CD4-positive, alpha-beta T cell treated with Interleukin-15 for 4 hours (primary cell): Measurements from ENCODE around the gene CSN2.
"Not testable (repeated sequence)": the region's sequence is repeated elsewhere in the genome, so short reads cannot be mapped to it uniquely, and the experiment has no call there.

ENCODE experiments used
- DNase-seq: peaks from one replicate; pipeline ENCODE4 v3.0.0-alpha.2; 2020; ENCODE audit warnings: low spot score

The CSN2 gene, protein sequence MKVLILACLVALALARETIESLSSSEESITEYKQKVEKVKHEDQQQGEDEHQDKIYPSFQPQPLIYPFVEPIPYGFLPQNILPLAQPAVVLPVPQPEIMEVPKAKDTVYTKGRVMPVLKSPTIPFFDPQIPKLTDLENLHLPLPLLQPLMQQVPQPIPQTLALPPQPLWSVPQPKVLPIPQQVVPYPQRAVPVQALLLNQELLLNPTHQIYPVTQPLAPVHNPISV

DNA sequence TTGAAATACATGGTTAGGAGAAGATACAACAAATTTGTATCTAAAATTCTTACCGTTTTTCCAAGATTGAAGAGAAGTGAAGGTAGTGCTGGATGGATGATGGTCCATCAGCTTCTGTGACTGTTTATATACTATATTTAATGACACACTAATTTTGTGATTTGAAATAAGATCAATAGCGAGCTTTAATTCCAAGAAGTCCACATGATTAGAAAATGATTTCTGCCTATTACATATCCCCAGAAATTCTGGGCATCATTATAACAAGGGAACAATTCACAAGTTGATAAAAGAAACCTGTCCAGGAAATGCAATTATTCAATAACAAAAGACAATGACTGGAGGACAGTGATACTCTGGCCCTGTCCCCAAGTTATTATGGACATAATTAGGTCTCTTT, at the start of gene CSN2:
Gene CSN2, minus strand, starts transcription at position 101 of the 400 bp plus-strand sequence. CDS start 4,733 bp downstream, outside the sequence.
- no peak for DNase-seq

DNA sequence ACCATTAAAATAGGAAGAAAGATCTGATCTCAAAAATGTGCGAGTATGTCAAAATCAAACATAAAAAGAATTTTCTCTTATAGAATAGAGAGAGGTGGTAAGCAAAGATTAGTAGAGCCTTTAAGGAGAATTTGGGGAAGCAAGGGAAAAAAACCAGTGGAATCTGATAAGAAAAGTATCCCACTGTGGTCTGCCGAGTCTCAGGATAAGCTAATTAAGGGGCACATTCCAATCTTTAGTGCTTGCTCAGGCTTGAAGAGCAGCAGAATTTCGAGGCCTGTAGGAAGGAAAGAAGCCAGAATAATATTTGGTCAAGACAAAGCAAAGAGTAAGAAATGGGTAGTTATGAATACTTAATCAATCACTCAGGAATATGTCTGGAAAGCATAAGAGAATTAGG, 43.2 kb upstream of the CSN2 start:
- no peak for DNase-seq

DNA sequence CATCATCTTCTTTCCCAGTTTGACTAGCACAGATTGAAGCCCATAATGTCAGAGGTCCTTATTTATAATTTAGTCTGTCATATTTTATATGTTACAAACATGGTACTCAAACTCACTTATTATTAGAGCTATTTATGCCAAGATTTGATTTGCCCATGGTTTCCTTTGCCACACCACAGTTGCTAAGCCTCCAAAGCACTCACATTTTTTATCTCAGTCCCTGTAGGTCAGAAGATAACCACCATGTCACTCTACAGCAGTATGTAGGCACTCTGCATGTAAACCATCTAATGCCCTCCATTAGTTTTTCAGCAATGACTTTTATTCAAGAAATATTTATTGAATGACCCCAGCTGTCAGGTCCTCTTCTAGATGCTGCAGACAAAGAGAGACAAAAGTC, 37.0 kb upstream of the CSN2 start:
- no peak for DNase-seq

DNA sequence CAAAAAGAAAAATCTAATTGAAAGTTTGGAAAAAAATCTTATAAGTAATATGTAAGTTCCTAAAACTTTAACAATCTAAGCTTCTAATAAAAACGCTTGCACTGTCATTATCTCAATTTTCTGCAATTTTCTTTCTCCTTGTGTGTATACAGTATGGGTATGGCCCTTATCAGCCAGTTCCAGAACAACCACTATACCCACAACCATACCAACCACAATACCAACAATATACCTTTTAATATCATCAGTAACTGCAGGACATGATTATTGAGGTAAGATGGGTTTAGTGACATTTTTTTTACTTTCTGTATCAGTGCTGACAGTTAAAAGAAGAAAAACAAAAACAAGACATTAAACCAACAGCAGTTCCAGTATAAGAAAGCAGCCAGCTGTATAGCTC, 35.2 kb upstream of the CSN2 start:
- no peak for DNase-seq

DNA sequence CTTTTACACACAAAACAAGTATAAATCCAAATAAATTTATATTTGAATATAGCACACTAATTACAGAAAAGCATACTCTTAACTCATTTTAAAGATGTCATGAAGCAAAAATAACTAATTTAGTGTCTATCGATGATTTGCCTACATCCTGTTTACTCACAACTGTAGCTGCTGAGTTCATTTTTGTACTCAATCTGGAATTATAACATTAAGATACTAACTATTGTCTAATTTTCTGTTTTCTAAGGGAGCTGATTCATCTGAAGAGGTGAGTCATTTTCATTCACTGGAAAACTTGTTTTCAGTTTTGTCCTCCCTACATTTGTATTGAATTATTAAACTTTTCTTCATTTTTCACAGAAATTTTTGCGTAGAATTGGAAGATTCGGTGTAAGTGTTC, 33.9 kb upstream of the CSN2 start:
- DNase-seq, result no peak

DNA sequence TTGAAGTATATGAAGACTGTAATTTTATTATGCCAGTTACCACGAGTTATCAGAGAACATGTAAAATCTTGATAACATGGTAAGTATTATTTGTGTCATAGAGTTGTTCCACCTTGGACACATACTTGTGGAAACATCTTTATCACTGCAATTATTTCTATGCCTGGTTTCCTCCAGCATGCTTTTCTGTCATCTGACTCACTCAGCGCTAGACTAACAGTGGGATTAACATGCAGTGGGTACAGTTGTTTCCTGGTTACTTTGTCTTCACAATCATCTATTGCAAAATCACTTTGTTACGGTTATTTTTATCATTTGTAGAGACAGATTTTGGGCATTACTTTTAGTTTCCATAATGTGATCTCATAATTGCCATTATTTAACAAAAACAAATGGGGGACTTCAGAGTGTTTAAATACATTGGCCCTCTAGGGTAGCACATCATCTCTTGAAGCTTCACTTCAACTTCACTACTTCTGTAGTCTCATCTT, 30.0 kb upstream of the CSN2 start, which contains the start of gene STATH:
Gene STATH, plus strand, starts transcription at position 441 of the 491 bp plus-strand sequence. CDS start 2,472 bp downstream, outside the sequence.
- DNase-seq, result no peak

DNA sequence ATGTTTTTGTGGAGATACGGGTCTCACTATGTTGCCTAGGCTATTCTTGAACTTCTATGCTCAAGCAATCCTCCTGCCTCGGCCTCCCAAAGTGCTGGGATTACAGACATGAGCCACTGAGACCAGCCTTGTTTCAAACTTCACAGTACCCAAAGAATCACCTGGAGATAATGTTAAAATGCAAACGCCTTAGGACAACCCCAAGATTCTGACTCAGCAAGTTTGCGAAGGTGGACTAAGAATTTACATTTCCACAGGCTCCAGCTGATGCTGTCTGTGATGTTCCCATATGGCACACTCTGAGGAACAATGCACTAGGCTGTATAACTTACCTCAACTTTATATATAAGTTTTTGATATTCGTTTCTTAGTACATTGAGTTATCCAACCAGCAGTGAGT, 29.3 kb upstream of the CSN2 start:
- no peak for DNase-seq

DNA sequence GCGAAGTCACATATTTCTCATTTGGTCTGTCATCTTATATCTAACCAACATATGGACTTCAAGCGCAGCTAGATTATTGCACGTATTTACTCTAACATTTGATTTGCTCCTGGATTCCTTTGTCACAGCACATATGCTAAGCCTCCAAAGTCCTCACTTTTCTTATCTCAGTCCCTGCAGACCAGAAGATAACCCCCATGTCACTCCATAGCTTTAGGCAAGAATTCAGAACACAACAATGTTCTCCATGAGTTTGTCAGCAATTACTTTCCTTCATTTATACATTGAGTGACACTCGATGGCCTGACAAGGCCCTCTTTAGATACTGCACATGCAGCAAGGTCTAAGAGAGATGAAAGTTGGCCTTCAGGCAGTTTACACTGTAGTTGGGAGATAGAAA, 25.5 kb upstream of the CSN2 start:
- no peak for DNase-seq

DNA sequence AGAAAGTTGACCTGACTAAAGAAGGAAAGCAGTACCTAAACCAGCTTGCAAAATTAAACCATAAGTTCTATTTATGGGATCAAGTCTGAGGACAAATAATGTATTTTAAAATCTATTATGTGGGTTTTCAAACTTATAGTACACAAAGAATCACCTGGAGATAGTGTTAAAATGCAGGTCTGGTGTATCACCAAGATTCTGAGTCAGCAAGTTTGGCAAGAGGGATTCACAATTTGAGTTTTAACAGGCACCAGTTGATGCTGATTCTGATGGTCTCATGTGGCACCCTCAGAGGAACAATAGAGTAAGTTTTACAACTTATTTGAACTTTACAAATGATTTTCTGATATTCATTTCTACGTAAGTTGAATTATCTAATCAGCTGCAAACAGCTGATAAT, 21.1 kb upstream of the CSN2 start:
- DNase-seq, result no peak

DNA sequence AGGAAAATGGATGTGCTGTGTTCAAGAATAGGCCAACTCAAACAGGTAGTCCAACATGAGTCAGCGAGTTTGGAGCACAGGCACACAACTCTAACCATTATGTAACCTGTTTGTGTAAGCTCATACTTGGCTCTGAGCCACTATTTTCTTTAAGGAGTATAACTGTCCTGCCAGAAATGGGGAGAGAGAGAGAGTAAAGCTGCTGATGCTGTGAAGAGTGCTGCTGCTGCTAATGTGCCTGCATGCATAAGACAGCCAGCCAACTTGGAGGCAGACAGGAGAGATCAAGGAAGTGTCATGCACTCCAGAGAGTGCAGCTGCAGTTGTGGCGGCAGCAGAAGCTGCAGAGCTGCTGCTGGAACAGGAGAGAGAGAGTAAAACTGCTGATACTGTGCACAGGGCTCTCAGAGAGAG, 18.5 kb upstream of the CSN2 start:
- DNase-seq, result no peak

DNA sequence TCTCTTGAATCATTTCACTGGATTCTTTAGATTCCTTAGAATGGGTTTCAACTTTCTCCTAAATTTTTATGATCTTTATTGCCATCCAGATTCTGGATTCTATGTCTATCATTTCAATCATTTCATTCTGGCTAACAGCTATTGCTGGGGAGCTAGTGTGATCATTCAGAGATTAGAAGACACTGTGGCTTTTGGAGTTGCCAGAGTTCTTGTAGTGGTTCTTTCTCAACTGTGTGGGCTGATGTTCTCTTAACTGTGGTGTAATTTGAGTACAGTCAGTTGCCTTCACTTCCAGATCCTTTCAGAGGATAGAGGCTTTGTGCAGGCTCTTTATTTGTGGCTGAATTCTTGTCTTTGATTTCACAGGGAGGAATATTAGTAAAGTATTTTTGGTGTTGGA, 12.1 kb upstream of the CSN2 start:
- DNase-seq, result no peak

DNA sequence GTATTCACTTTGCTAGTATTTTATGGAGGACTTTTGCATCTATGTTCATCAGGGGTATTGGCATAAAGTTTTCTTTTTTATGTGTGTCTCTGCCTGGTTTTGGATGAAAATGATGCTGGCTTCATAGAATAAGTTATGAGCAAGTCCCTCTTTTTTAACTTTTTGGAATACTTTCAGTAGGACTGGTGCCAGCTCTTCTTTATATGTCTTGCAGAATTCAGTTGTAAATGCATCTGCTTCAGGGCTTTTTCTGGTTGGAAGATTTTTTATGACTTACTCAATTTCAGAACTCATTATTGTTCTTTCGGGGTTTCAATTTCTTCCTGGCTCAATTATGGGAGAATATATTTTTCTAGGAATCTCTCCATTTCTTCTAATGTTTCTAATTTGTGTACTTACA, 9.1 kb upstream of the CSN2 start:
- no peak for DNase-seq

DNA sequence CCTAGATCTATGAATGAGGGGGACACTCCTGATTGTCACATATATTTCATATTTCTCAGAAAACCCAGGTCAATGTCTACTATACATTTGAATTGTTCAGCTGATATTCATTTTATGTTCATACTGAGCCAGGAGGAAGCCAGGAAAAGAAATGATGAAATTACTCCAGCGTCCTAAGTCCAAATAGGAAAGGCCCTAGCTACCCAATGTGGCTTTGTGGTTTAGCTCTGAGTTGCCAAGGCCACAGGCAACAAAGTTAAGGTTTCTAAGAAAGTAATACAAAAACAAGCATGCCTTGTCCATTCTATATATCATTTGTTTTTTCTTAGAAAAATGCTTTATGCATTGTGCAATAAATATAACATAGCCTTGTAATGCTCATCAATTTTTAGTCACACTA, 4.5 kb upstream of the CSN2 start:
- no peak for DNase-seq

DNA sequence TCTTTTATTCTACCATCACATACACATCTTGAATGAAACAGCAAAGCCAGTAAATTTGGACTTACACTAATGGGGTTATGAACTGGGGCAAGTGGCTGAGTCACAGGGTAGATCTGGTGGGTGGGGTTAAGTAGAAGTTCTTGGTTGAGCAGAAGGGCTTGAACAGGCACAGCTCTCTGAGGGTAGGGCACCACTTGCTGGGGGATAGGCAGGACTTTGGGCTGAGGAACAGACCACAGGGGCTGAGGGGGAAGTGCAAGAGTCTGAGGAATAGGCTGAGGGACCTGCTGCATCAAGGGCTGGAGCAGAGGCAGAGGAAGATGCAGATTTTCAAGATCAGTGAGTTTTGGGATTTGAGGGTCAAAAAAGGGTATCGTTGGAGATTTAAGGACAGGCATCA, 8.3 kb downstream of the CSN2 start:
- DNase-seq, result no peak

DNA sequence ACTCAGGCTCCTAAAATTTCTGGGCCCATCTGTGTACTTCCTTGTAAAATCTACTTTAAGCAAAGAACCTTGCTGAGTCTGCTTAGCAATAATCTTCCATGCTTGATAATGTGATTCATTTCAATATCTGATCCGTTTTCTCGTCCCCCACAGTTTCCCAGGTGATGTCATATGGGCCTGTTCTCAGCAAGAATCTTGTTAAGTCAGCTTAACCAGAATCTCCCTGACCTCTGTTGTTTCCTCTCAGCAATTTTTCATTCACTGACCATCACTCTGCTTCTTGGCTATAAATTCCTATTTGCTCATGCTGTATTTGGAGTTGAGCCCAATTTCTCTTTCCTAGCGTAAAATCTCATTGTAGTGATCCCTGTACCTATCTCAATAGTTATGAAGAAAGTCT, 13.9 kb downstream of the CSN2 start:
- no peak for DNase-seq

DNA sequence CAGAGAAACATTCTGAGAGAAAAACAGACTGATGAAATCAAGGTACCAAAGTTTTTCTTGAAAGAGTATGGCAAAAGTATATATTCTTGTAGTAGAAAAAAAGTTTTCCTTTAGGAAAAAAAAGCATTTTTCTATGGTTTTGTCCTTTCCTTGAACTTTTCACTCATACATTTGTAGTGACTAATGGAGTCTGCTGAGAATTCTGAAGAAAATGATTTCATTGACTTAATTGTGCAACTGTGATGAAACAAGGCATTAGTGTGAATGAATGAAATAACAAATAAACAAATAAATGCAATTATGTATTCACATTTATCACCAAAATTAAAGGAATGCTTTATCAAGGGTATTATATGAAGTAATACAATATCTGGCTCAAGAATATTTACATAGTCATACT, 29.0 kb downstream of the CSN2 start:
- no peak for DNase-seq

DNA sequence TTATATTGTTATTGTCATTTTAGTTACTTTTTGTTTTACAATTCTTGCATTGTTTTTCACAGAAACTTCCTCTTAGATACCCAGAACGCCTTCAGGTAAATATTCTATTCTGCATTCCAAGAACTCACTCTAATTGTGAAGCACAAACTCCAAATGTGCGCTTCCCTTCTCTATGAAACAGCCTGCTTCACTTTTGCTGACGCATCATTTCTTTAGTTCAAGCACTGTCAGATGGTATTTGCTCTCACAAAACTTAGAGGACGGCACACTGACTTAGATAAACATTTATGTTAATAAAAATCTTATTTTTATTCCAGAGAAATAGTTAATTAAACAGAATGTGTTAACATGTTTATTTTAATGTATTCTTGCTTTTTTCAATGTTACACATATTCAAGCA, 31.4 kb downstream of the CSN2 start:
- DNase-seq, result no peak

DNA sequence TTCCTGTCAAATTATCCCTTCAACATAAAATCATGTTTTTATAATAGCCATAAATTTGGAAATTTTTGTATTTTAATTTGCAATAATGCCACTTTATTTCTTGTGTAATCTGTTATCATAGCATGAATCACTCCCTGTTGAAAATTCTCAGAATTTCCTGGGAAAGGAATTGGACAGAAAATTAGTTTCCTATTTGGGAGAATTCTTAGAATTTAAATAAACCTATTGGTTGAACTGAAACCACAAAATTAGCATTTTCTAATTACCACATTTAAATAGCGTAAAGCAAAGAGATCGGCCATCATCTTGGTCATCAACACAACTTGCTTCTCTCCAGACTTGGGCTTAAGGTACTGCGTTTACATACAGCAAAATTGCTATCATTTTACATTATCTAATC, 34.8 kb downstream of the CSN2 start, which contains the start of gene CSN1S1:
Gene CSN1S1, plus strand, starts transcription at position 301 of the 400 bp plus-strand sequence. CDS start 1,488 bp downstream, outside the sequence.
- no peak for DNase-seq

DNA sequence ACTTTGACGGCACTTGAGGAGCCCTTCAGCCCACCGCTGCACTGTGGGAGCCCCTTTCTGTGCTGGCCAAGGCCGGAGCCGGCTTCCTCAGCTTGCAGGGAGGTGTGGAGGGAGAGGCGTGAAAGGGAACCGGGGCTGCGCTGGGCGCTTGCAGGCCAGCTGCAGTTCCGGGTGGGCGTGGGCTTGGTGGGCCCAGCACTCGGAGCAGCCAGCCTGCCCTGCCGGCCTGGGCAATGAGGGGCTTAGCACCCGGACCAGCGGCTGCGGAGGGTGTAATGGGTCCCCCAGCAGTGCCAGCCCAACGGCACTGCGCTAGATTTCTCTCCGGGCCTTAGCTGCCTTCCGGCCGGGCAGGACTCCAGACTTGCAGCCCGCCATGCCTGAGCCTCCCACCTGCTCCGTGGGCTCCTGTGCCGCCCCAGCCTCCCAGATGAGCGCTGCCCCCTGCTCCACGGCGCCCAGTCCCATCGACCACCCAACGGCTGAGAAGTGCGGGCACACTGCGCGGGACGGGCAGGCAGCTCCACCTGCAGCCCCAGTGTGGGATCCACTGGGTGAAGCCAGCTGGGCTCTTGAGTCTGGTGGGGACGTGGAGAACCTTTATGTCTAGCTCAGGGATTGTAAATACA, 41.6 kb downstream of the CSN2 start:
- DNase-seq, result not testable (repeated sequence)

DNA sequence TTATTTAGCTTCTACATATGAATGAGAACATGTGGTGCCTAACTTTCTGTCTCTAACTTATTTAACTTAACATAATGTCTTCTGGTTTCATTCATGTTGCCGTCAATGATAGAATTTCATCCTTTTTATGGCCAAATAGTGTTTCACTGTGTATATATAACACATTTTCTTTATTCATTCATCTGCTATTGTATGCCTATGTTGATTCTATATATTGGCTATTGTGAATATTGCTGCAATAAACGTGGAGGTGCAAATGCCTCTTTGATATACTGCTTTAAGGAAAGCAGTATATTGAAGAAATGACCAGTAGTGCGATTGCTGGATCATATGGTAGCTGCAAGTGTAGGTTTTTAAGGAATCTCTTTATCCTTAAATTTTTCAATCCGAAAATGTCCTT, 44.7 kb downstream of the CSN2 start:
- DNase-seq, result no peak

DNA sequence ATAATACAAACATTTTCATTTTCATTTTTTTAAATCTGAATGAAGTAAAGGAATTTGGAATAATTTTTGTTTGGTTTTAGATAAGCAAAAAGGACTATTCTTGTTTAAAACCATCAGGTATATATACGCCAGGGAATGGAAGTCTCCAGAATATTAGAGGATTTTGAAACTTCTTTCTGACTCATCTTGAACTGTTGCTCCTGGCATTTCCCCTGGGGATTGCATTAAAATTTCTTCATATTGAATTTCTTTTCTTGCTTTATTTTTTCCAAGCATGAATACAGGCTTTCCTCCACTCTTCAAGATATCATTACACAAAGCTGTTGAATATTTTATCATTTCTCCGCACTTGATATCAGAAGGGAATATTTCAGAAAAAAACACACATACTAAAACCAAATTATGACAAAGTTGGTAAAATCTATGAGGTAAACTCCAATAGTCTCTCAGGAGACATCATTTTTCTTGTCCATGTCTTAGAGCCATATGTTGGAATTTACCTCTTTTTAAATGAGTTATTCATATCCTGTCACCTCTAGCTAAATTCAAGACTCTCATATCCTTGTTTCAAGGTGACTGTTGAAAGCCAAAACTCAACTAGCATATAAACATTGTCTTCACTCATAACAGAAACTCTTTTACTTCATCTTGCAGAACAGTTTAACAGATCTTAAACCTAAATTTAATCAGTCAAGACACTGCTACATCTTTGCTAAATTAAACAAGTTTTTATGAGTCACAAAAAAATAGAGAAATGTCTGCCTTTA, 55.3 kb downstream of the CSN2 start:
- DNase-seq, result no peak

DNA sequence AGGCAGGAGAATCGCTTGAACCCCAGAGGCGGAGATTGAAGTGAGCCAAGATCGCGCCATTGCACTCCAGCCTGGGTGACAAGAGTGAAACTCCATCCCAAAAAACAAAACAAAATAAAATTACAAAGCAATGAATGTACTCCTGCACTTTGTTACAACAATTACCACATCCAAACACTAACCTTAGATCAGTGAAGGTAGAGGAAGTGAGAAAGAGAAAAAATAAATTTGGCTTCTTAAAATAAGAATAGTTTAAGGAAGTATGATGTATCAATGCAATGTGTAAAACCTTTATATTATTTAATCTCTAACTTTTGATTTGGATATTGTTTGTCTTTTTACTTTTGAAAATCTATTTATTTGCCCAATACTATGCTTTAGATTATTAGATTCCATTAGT, 56.3 kb downstream of the CSN2 start:
- DNase-seq, result no peak

DNA sequence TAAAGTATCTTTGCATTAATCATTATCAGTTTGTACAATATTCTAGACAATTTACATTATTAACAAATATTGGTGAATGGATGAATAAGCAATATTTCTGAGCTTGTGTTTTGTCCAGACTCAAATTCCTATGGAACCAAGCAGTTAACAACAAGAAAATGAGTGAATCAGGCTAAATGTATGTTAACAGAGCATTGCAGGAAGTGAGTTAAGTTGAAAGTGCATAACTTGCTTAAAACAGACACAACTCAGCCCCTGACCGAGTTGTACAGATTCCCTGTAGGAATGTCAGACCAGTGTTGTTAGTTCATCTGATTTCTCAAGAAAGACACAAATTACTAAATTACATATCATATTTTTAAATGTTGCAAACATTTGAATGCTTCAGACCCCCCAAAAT, 58.4 kb downstream of the CSN2 start:
- no peak for DNase-seq
